ENCODE results near the gene LRWD1.
"Not testable (repeated sequence)": the region's sequence is repeated elsewhere in the genome, so short reads cannot be mapped to it uniquely, and the experiment has no call there.

Gene LRWD1

DNA sequence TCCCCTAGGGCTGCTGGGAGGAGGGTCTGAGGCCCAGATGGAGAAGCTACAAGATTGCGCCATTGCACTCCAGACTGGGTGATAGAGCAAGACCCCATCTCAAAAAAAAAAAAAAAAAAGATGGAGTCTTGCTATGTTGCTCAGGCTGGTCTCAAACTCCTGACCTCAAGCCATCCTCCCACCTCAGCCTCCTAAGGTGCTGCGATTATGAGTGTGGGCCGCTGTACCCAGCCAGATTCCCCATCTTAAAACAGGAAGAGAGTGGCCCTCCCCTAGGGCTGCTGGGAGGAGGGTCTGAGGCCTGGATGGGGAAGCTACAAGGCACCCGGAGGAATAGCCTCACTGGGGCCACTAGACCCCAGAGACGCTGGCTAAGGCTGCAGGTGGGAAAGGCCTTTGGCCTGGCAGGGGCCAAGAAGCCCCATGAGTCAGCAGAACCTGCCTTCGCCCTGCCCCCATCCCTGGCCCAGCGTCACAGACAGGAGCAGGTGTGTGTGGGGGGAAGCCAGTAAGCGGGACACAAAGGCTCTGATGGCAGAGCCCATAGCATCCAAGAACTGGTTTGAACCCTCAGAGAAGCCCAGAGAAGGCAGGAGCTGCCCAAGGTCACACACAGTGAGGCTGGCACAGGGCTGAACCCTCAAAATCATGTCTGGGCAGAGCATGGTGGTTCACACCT lies 42.8 kb downstream of the LRWD1 start:
- H2AFZ ChIP-seq (ENCODE audit: low read depth, low read length); H3K4me3 ChIP-seq (ENCODE audit: low read length); H3K9me3 ChIP-seq (ENCODE audit: low read length); H3K4me1 ChIP-seq (ENCODE audit: insufficient read depth, low read length); H3K27me3 ChIP-seq (ENCODE audit: insufficient read depth, low read length); H3K36me3 ChIP-seq (ENCODE audit: insufficient read depth, low read length): not testable (repeated sequence)

DNA sequence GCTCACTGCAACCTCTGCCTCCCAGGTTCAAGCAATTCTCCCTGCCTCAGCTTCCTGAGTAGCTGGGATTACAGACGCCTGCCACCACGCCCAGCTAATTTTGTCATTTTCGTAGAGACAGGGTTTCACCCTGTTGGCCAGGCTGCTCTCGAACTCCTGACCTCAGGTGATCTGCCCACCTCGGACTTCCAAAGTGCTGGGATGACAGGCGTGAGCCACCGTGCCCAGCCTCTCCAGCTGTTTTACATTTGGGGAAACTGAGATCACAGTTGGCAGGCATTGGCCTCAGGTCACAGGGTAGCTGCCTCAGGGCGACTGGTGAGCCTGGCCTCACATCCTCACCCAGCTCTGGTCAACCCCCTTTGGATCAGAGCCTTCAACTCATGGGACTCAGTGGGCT lies 45.8 kb downstream of the LRWD1 start:
- H3K27me3 ChIP-seq (ENCODE audit: insufficient read depth, low read length); H3K9me3 ChIP-seq (ENCODE audit: low read length); H3K4me1 ChIP-seq (ENCODE audit: insufficient read depth, low read length); H3K36me3 ChIP-seq (ENCODE audit: insufficient read depth, low read length); H3K4me3 ChIP-seq (ENCODE audit: low read length); H2AFZ ChIP-seq (ENCODE audit: low read depth, low read length): not testable (repeated sequence)

DNA sequence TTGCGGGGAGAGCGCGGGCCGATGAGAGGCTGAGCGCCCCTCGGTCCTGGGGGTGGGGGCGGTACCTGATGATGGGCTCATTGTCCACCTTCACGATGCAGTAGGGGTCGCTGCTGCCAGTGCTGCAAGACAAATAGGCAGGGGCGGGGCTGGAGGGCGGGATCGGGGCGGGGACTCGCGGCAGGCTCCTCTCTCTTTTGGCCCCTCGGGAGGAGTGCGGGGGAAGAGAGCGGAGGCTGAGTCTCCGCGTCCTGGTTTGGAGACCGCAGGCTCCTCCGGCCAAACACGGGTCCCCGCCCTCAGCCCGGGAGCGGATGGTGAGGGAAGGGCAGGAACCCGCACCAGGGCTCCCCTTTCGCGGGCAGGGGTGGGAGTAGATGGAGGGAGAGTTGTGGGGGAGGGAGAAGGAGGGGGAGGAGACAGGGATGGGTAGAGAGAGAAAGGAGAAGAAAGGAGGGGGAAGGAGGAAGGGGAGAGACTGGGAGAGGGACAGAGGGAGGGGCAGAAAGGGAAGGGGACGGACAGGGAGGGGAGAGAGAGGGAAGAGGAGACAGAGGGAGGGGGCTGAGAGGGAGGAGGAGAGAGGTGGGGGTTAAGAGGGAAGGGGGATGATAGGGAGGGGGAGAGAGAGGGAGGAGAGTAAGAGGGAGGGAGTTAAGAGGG lies 47.2 kb downstream of the LRWD1 start:
- not testable (repeated sequence) for H3K36me3 ChIP-seq (ENCODE audit: insufficient read depth, low read length); H3K27me3 ChIP-seq (ENCODE audit: insufficient read depth, low read length); H3K9me3 ChIP-seq (ENCODE audit: low read length); H2AFZ ChIP-seq (ENCODE audit: low read depth, low read length); H3K4me1 ChIP-seq (ENCODE audit: insufficient read depth, low read length); H3K4me3 ChIP-seq (ENCODE audit: low read length)

DNA sequence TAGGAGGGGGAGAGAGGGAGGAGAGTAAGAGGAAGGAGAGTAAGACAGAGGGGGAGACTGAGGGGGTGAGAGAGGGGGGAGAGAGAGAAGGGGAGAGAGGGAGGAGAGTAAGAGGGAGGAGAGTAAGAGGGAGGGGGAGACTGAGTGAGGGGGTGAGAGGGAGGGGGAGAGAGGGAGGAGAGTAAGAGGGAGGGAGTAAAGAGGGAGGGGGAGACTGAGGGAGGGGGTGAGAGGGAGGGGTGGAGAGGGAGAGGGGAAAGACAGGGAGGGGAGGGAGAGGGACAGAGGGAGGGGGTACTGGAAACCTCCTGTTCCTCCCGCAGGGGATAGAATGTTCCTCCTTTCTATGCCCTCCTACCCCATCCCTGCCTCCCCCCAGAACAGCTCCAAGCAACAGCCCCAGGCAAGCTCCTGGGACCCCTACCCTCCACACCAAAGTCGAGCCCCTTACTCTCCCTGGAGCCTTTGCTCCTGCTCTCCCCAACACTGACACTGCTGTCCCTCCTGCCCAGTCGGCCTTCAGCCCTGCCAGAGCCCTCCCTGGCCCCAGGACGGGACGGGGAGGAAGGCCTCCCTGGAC lies 47.9 kb downstream of the LRWD1 start:
- not testable (repeated sequence) for H3K9me3 ChIP-seq (ENCODE audit: low read length); H3K4me1 ChIP-seq (ENCODE audit: insufficient read depth, low read length); H2AFZ ChIP-seq (ENCODE audit: low read depth, low read length); H3K27me3 ChIP-seq (ENCODE audit: insufficient read depth, low read length); H3K36me3 ChIP-seq (ENCODE audit: insufficient read depth, low read length)
- peak overlapping the region; percentile 27 for H3K4me3 ChIP-seq (ENCODE audit: low read length)

DNA sequence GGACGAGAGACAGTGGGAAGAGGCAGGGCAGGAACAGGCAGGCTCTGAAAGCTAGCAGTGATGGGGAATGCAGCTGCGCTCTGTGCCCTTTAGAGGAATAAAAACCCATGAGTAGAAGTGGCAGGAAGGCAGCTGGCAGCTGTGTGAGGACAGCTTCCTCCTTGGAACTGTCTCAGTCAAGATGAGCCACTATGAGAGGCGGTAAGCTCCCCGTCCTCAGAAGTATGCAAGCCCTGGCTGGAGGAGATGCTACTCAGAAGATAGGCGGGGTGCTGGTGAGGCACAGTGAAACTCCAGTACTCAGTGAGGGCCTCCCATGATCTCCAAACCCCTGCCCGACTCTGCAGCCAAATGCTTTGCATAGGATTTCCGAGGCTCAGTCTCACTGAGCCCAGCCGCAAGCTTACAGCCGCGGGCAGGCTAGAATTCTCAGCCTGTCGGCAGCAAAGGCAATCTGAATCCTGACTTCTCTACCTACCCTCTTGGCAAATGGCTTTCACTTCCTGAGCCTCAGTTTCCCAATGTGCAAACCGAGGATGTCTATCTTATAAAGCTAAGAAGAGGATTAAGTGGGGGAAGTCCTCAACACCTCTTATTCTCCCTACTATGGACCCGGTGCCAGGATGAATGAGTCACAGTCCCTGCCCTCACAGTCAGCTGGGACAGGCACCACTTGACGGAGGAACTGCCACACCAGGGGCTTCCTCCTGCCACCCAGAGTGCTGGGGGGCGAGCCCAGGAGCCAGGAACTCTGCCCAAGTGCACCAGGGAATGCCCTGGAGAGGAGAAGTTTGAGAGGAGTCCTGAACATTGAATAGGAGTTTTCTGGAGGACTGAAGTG lies 50.3 kb downstream of the LRWD1 start:
- not testable (repeated sequence) for H2AFZ ChIP-seq (ENCODE audit: low read depth, low read length); H3K4me1 ChIP-seq (ENCODE audit: insufficient read depth, low read length); H3K27me3 ChIP-seq (ENCODE audit: insufficient read depth, low read length); H3K4me3 ChIP-seq (ENCODE audit: low read length); H3K36me3 ChIP-seq (ENCODE audit: insufficient read depth, low read length); H3K9me3 ChIP-seq (ENCODE audit: low read length)

DNA sequence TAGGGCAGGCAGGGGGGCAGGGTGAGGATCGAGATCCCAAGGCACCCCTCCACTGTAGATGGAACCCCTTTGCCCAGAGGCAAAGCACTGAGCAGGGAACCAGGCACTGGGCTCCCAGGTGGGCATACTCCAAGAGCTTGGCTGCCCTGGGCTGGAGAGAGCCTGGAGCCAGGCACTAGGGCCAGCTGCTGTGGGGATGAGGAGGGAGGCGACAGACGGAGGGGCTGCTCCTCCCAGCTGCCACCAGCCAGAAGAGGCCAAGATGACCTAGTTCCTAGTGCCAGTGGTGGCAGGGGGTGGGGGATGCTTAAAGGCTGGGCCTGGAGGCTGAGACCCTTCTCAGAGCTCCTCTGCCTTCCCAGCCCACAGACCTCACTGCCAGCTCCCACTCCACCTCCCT lies 51.1 kb downstream of the LRWD1 start:
- not testable (repeated sequence) for H2AFZ ChIP-seq (ENCODE audit: low read depth, low read length); H3K36me3 ChIP-seq (ENCODE audit: insufficient read depth, low read length); H3K27me3 ChIP-seq (ENCODE audit: insufficient read depth, low read length); H3K9me3 ChIP-seq (ENCODE audit: low read length); H3K4me3 ChIP-seq (ENCODE audit: low read length); H3K4me1 ChIP-seq (ENCODE audit: insufficient read depth, low read length)

DNA sequence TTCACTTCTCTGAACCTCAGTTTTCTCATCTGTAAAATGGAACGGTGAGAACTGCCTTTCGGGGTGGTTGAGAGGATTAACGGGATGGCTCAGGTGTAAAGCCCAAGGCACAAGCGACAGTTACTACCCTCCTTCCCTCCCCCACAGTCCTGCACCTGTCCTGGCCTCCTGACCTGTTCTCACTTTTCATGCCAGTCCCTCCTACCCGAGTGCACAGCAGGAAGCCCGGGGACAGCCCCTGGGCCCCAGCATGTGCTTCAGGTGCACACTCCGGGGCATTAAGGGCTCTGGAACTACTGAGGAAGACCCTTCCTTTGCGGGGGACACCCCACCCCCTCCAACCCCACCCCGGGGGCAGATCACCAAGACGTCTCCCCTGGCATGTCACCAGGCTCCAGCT lies 52.2 kb downstream of the LRWD1 start:
- H3K27me3 ChIP-seq (ENCODE audit: insufficient read depth, low read length); H3K4me3 ChIP-seq (ENCODE audit: low read length); H3K4me1 ChIP-seq (ENCODE audit: insufficient read depth, low read length); H2AFZ ChIP-seq (ENCODE audit: low read depth, low read length); H3K9me3 ChIP-seq (ENCODE audit: low read length); H3K36me3 ChIP-seq (ENCODE audit: insufficient read depth, low read length): not testable (repeated sequence)

DNA sequence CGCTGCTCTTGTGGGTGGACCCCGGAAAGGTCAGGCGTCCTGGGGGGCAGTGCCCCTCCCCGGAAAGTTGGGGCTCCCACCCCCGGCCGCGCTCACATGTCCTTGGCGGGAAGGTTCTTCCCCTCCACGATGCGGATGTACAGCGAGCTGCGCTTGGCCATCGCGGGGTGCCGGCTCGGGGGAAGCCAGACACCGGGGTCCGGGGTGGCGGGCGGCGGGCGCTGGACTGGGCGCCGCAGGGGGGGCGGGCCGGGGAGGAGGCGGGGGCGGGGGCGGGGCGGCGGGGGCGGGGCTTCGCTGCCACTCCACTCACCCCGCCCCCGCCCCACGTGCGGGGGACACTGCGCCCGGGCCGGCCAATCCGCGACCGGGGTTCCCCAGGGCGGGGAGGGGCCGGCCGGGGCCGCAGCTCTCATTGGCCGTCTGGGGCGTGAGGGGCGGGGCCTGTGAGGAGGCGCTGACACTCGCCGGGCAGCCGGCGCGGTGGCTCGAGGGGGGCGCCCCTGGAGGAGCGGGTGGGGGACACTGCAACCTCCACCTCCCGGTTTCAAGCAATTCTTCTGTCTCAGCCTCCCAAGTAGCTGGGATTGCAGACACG lies 52.9 kb downstream of the LRWD1 start, which contains the start of gene RASA4B:
Gene RASA4B (minus strand): TSS at position 228 of the 598 bp plus-strand sequence. CDS start 67 bp downstream, at position 161.
- not testable (repeated sequence) for H3K4me3 ChIP-seq (ENCODE audit: low read length); H3K36me3 ChIP-seq (ENCODE audit: insufficient read depth, low read length); H3K27me3 ChIP-seq (ENCODE audit: insufficient read depth, low read length); H3K9me3 ChIP-seq (ENCODE audit: low read length); H3K4me1 ChIP-seq (ENCODE audit: insufficient read depth, low read length); H2AFZ ChIP-seq (ENCODE audit: low read depth, low read length)

DNA sequence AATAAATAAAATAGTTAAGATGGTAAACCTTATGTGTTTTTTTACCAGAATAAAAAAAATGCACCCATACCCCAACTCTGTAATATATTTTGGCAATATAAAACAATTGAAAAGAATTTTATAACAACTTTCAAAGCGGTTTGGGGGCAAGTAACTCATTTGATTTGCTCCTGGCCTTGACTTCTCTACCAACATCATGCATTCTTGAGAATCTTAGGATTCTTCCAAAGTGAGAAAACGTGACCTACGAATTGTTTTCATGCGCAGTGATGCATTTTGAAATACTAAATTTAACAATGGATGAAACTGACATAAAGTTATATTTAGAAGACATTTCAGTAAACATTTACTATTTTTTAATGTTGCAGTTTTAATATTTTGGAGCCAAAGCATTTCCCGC lies 56.0 kb downstream of the LRWD1 start:
- H3K4me3 ChIP-seq (ENCODE audit: low read length); H3K9me3 ChIP-seq (ENCODE audit: low read length); H3K36me3 ChIP-seq (ENCODE audit: insufficient read depth, low read length); H2AFZ ChIP-seq (ENCODE audit: low read depth, low read length); H3K4me1 ChIP-seq (ENCODE audit: insufficient read depth, low read length); H3K27me3 ChIP-seq (ENCODE audit: insufficient read depth, low read length): not testable (repeated sequence)
